ENCODE results near the gene CLDN14. TPM values are rescaled to one million over a fixed set of nuclear protein-coding genes. Genes with fewer than 3 reads are reported as not detected.

CLDN14 gene
- total and polyA plus RNA-seq, 2 experiments from 2014 or later: not detected

- no peak for TF ChIP-seq CTCF (conservative IDR thresholded peaks at IDR 0.05; ENCODE audit: low read depth in 2 of 2)
- no peak for TF ChIP-seq ZNF114 (CRISPR knock-in tag; IDR thresholded peaks at IDR 0.05)
Observed at GRCh38 chr21:36528716-36529115, 48.8 kb upstream of the CLDN14 start (continued).

- Mint-ChIP-seq H3K36me3 (ENCODE audit: low read depth) (no peaks in the 10 kb centered on the region), H3K27me3 (ENCODE audit: insufficient read depth, low read depth, poor library complexity) (peaks cover 4% of the 10 kb centered on the region)
- H2AFZ ChIP-seq: no peak overlapping the region
Observed at GRCh38 chr21:36527317-36527716, 47.4 kb upstream of the CLDN14 start.

More at GRCh38 chr21:36527317-36527716, 47.4 kb upstream of the CLDN14 start:
- no peaks in the 10 kb centered on the region for H3K36me3 ChIP-seq (ENCODE audit: insufficient read depth)
- Mint-ChIP-seq H3K4me3 (no peak overlapping the region), H3K9me3 (no peaks in the 10 kb centered on the region; the same call in 2 of the 3 replicates), H3K27ac (no peak overlapping the region), H3K4me1 (no peaks in the 10 kb centered on the region)
- no peaks in the 10 kb centered on the region; the same call in 1 of the 2 replicates for H3K9me2 ChIP-seq (ENCODE audit: insufficient read depth)
- DNase-seq (ENCODE audit: low spot score) (no peak), ATAC-seq (no peak)
- H3K4me2 ChIP-seq: no peak overlapping the region
- H4K20me1 ChIP-seq (replicated peaks; ENCODE audit: insufficient read depth): no peaks in the 10 kb centered on the region
- TF ChIP-seq ZNF462 (CRISPR knock-in tag; IDR thresholded peaks at IDR 0.05) (no peak), EZH2 (IDR thresholded peaks at IDR 0.05; ENCODE audit: low read depth, unreplicated experiment) (no peak), POLR2AphosphoS5 (IDR thresholded peaks at IDR 0.05; ENCODE audit: low read depth) (no peak), ZNF114 (CRISPR knock-in tag; IDR thresholded peaks at IDR 0.05) (no peak), CTCF (conservative IDR thresholded peaks at IDR 0.05; ENCODE audit: low read depth in 2 of 2) (no peak), STAT1 (IDR thresholded peaks at IDR 0.05; ENCODE audit: unreplicated experiment) (no peak), ZNF331 (CRISPR knock-in tag; IDR thresholded peaks at IDR 0.05; ENCODE audit: low read depth) (no peak), REST (IDR thresholded peaks at IDR 0.05; ENCODE audit: unreplicated experiment) (no peak), ETS1 (IDR thresholded peaks at IDR 0.05) (no peak)
- H3K79me2 ChIP-seq (replicated peaks; ENCODE audit: insufficient read depth): no peaks in the 10 kb centered on the region
- no peak overlapping the region for H3K4me3 ChIP-seq
- no peak overlapping the region for H3K27ac ChIP-seq (ENCODE audit: low read depth)
- no peaks in the 10 kb centered on the region for H3K4me1 ChIP-seq (ENCODE audit: insufficient read depth)
- no peaks in the 10 kb centered on the region for H3F3A ChIP-seq (replicated peaks; ENCODE audit: low read depth)
- no peaks in the 10 kb centered on the region for H3K27me3 ChIP-seq (ENCODE audit: insufficient read depth)
